Natural killer cell (primary cell): Measurements from ENCODE around the gene CLSTN2. TPM values are rescaled to one million over a fixed set of nuclear protein-coding genes. Genes with fewer than 3 reads are reported as not detected.
"Not testable (repeated sequence)": the region's sequence is repeated elsewhere in the genome, so short reads cannot be mapped to it uniquely, and the experiment has no call there.

Experiments used
- ATAC-seq, 3 donors: fragments of 150-1000 bp in 2 of 3; fragments of 200-7000 bp in 1 of 3; cut with Tn5 transposase; 1 replicate in 1 of 3; 2 replicates in 2 of 3; pipeline ENCODE4 v1.10.0; 2021; ENCODE audit warnings: mild to moderate bottlenecking in 2 of 3, moderate library complexity in 2 of 3
- DNase-seq, 2 donors: peaks; one replicate each; pipeline versions ENCODE4 v3.0.0 to v3.0.0-alpha.2; 2013 to 2021; ENCODE audit warnings: mixed read lengths in 1 of 2
- H3K27ac ChIP-seq: one replicate; pipeline ENCODE4 v1.5.1; 2013; ENCODE audit warnings: mild to moderate bottlenecking, low read length
- H3K27me3 ChIP-seq: one replicate; pipeline ENCODE4 v1.6.1; 2013; ENCODE audit warnings: low read length; ENCODE audit not compliant: control insufficient read depth, insufficient read depth
- H3K36me3 ChIP-seq: one replicate; pipeline ENCODE4 v1.6.1; 2013; ENCODE audit warnings: low read length; ENCODE audit not compliant: control insufficient read depth, insufficient read depth
- H3K4me1 ChIP-seq: one replicate; pipeline ENCODE4 v1.6.1; 2013; ENCODE audit warnings: low read length; ENCODE audit not compliant: control insufficient read depth, insufficient read depth
- H3K4me3 ChIP-seq: one replicate; pipeline ENCODE4 v1.5.1; 2013; ENCODE audit warnings: low read length
- H3K9me3 ChIP-seq: one replicate; pipeline ENCODE4 v1.6.1; 2013; ENCODE audit warnings: low read length; ENCODE audit not compliant: control insufficient read depth, insufficient read depth
- H3K27ac Mint-ChIP-seq, 2 donors: one replicate each; pipeline ENCODE4 v1.8.0; 2022; ENCODE audit warnings: mild to moderate bottlenecking in 2 of 2, mixed read lengths in 2 of 2, moderate library complexity in 1 of 2
- H3K27me3 Mint-ChIP-seq, 2 donors: one replicate each; pipeline ENCODE4 v1.8.0; 2022; ENCODE audit warnings: low read depth in 2 of 2, mixed read lengths in 2 of 2
- H3K36me3 Mint-ChIP-seq: one replicate; pipeline ENCODE4 v1.8.0; 2022; ENCODE audit warnings: mixed read lengths
- H3K4me1 Mint-ChIP-seq, 2 donors: one replicate each; pipeline ENCODE4 v1.8.0; 2022; ENCODE audit warnings: mixed read lengths in 2 of 2
- H3K4me3 Mint-ChIP-seq: one replicate; pipeline ENCODE4 v1.8.0; 2022; ENCODE audit warnings: mild to moderate bottlenecking, moderate library complexity, mixed read lengths
- H3K9me3 Mint-ChIP-seq, 2 donors: one replicate each; pipeline ENCODE4 v1.8.0; 2022; ENCODE audit warnings: mixed read lengths in 2 of 2
- CTCF ChIP-seq: fragments of 200-600 bp; IDR thresholded peaks from one replicate; pipeline ENCODE4 v1.8.0; 2022; ENCODE audit warnings: antibody characterized with exemption
- WGBS: methylation state at CpG from one replicate; pipeline ENCODE4 v1.1.7; 2013; ENCODE audit warnings: missing lambda C conversion rate; ENCODE audit not compliant: insufficient coverage; 5-methylcytosine and 5-hydroxymethylcytosine counted together
- intact Hi-C: fragments of 100-400 bp; cut with micrococcal nuclease; formaldehyde crosslinking; loops from one replicate; pipeline ENCODE4 v1.14.2; 2022
- total RNA-seq, 4 donors: library from RNA; stranded (reverse); fragments of 120-200 nt in 1 of 4; gene quantifications; one replicate each; pipeline versions ENCODE4 v1.2.3 to v1.2.4, GENCODE V29; 2013 to 2022

CLSTN2 gene
- total RNA-seq, 3 donors from 2014 or later (not counting 1 experiment from before 2014, with no cell fraction given): 0.05 TPM; not detected in 2

- Mint-ChIP-seq H3K27me3 (peaks cover 18 to 30% of the 10 kb centered on the region in 2 donors), H3K4me1 (peaks cover 13 to 14% of the 10 kb centered on the region in 2 donors), H3K27ac (no peak overlapping the region), H3K36me3 (no peaks in the 10 kb centered on the region), H3K9me3 (no peaks in the 10 kb centered on the region), H3K4me3 (no peak overlapping the region)
- ATAC-seq (no peak), DNase-seq (no peak)
- intact Hi-C loops: no loop called here
- no peaks in the 10 kb centered on the region for H3K27me3 ChIP-seq
- TF ChIP-seq CTCF: no peak
- WGBS: 86% methylated on average over 1 of the region's 1 CpG
- H3K4me1 ChIP-seq: no peaks in the 10 kb centered on the region
- H3K36me3 ChIP-seq: no peaks in the 10 kb centered on the region
- H3K4me3 ChIP-seq: no peak overlapping the region
- no peaks in the 10 kb centered on the region for H3K9me3 ChIP-seq
- no peak overlapping the region for H3K27ac ChIP-seq
Measured at GRCh38 chr3:140421884-140422283, 486.9 kb downstream of the CLSTN2 start.

GRCh38 chr3:140423146-140423545 is 488.2 kb downstream of the CLSTN2 start:
- Mint-ChIP-seq H3K27me3 (peaks cover 18 to 30% of the 10 kb centered on the region in 2 donors), H3K4me3 (no peak overlapping the region), H3K36me3 (no peaks in the 10 kb centered on the region), H3K27ac (no peak overlapping the region), H3K9me3 (no peaks in the 10 kb centered on the region), H3K4me1 (peaks cover 13 to 14% of the 10 kb centered on the region in 2 donors)
- Histone ChIP-seq H3K4me1 (no peaks in the 10 kb centered on the region), H3K27ac (no peak overlapping the region), H3K36me3 (no peaks in the 10 kb centered on the region), H3K4me3 (no peak overlapping the region), H3K27me3 (no peaks in the 10 kb centered on the region), H3K9me3 (no peaks in the 10 kb centered on the region)
- intact Hi-C loops: no loop called here
- ATAC-seq (no peak), DNase-seq (no peak)
- no peak for TF ChIP-seq CTCF
- 95% methylated on average over 3 of the region's 4 CpGs for WGBS

GRCh38 chr3:140423574-140423973 is 488.6 kb downstream of the CLSTN2 start:
- H3K4me3 Mint-ChIP-seq, ATAC-seq, H3K27me3 ChIP-seq, DNase-seq, H3K27ac ChIP-seq, H3K4me1 ChIP-seq, H3K9me3 ChIP-seq, H3K4me3 ChIP-seq, intact Hi-C loops, H3K36me3 Mint-ChIP-seq, H3K27ac Mint-ChIP-seq, H3K36me3 ChIP-seq, H3K9me3 Mint-ChIP-seq: not testable (repeated sequence)
- WGBS: 57% methylated on average over 2 of the region's 2 CpGs
- Mint-ChIP-seq H3K4me1 (peaks cover 13 to 14% of the 10 kb centered on the region in 2 donors), H3K27me3 (peaks cover 18 to 33% of the 10 kb centered on the region in 2 donors)

GRCh38 chr3:140424211-140424610 is 489.2 kb downstream of the CLSTN2 start:
- H3K4me3 ChIP-seq: no peak overlapping the region
- intact Hi-C loops: no loop called here
- 92% methylated on average over 1 of the region's 1 CpG for WGBS
- ATAC-seq (no peak), DNase-seq (no peak)
- no peak overlapping the region for H3K27ac ChIP-seq
- H3K9me3 ChIP-seq: no peaks in the 10 kb centered on the region
- no peaks in the 10 kb centered on the region for H3K27me3 ChIP-seq
- no peaks in the 10 kb centered on the region for H3K4me1 ChIP-seq
- TF ChIP-seq CTCF: no peak
- Mint-ChIP-seq H3K4me1 (peaks cover 13 to 14% of the 10 kb centered on the region in 2 donors), H3K27ac (peak overlapping the region in 1 of 2 donors; percentile 31), H3K4me3 (no peak overlapping the region), H3K9me3 (no peaks in the 10 kb centered on the region), H3K36me3 (no peaks in the 10 kb centered on the region), H3K27me3 (peaks cover 19 to 40% of the 10 kb centered on the region in 2 donors)
- H3K36me3 ChIP-seq: no peaks in the 10 kb centered on the region
